ENCODE measurements around the gene ITGB1BP2. TPM values are rescaled to one million over a fixed set of nuclear protein-coding genes. Genes with fewer than 3 reads are reported as not detected.

Gene ITGB1BP2
- 0.98 and 3.1 TPM in 2 replicates for total RNA-seq

GRCh38 chrX:71301195-71301924 is at the start of gene ITGB1BP2:
Gene ITGB1BP2 (plus strand): TSS chrX:71301750. CDS start chrX:71301807, 57 bp downstream.

DNA sequence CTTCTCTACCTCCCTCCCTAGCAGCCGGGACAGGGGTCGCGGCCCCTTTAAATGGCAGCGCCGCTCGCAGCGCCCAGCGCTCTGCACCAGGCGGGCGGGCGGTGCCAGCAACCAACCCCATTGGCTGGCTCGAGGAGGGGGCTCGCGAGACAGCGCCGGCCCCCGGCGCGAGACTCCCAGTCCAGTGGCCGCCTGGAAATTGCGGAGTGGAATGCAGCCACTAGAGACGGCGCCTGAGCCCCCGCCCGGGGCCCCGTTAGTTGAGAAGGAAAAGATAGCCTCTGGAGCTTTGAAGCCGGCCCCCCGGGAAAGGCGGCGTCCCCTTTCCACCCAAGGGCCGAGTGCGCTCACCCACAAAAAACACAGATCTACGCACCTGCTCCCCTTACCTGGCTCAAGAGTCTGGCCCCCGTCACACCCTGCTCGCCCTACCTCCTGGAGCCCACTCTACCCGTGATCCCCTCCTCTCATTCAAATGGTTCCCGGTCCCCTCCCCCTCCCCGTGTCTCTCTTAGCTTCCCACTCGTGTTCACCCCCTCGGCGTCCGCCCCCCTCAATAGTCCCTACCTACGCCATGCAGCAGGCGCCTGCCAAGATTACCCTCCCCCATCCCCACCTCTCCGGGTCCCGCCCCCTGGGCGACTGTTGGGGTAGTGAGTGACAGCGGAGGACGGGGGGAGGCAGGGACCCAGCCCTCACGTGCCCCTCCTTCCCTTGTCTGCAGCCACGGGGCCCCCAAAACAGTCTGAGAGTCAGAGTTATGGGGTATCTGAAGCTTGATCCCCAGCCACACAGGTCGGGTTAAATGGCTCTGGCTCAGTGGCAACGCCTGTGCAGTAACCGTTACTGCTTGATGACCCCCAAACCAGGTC is 47.2 kb upstream of the ITGB1BP2 start, which contains the start of gene ZMYM3:
TSS of gene ZMYM3 (minus strand) at position 49 of the 872 bp plus-strand sequence. CDS start 885 bp downstream, outside the sequence.

DNA sequence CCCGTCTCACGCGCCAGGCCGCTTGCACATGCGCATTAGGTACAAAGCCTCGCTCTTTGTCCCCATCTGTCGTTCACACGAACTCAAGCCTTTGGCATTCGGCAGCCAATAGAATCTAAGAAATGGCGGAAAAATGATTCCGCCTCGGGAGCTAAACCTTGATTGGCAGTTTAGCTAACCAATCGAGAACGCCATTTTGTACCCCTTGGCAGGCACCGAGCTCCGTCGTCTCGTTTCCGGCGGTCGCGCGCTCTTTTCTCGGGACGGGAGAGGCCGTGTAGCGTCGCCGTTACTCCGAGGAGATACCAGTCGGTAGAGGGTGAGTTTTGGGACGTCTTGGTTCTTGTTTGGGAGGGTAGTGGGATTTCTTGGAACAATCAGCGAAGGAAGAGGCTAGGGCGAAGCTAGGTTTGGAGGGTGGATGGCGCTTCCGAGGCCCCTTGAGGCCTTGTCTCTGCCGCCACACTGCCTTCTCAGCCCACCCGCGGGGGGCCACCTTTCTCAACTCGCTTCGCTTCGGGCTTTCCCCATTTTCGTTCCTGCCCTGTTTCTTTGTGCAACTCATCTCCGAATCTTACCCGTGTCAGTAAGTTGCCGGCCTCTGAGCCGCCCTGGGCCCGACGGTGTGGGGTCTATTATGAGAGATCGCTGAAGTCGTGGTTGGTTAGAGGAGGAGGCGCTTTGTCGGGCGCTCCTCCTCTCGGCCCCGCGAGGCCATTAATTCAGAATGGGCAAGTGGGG is 18.0 kb upstream of the ITGB1BP2 start, which contains the start of gene NONO:
TSS of gene NONO (plus strand) at position 233 of the 741 bp plus-strand sequence. CDS start 7,003 bp downstream, outside the sequence.

Other genes starting within 250 kb of the ITGB1BP2 start
- 81.3 and 95.1 TPM in 2 replicates for gene SNX12, start 233.4 kb upstream of the ITGB1BP2 start, total RNA-seq
- 13.7 and 18.7 TPM in 2 replicates for gene FOXO4, start 205.9 kb upstream of the ITGB1BP2 start, total RNA-seq
- gene CXorf65, start 195.0 kb upstream of the ITGB1BP2 start, total RNA-seq = not detected in 2 replicates
- gene IL2RG, start 190.2 kb upstream of the ITGB1BP2 start, total RNA-seq = not detected in 2 replicates
- gene MED12, start 183.2 kb upstream of the ITGB1BP2 start, total RNA-seq = 34.7 and 49.1 TPM in 2 replicates
- gene NLGN3, start 156.9 kb upstream of the ITGB1BP2 start, total RNA-seq = 0.33 and 0.79 TPM in 2 replicates
- gene GJB1, start 78.5 kb upstream of the ITGB1BP2 start, total RNA-seq = not detected in 2 replicates
- gene ZMYM3, start 47.6 kb upstream of the ITGB1BP2 start, total RNA-seq = 18.1 and 28.5 TPM in 2 replicates
- gene NONO, start 18.1 kb upstream of the ITGB1BP2 start, total RNA-seq = 382 and 528 TPM in 2 replicates
- 17.1 and 38.9 TPM in 2 replicates for gene TAF1, start 64.6 kb downstream of the ITGB1BP2 start, total RNA-seq
- 146 and 180 TPM in 2 replicates for gene OGT, start 231.4 kb downstream of the ITGB1BP2 start, total RNA-seq